Inferior parietal cortex (tissue), 1 donor: ENCODE data around the gene TMEM119.
A peak's percentile ranks its signal among the peaks of the same experiment; 100 is the strongest.
"Not testable (repeated sequence)": the region's sequence is repeated elsewhere in the genome, so short reads cannot be mapped to it uniquely, and the experiment has no call there.

Source experiments
- DNase-seq: peaks from one replicate; pipeline ENCODE4 v3.0.0-alpha.2; 2016; ENCODE audit errors: extremely low spot score

TMEM119 gene

DNA sequence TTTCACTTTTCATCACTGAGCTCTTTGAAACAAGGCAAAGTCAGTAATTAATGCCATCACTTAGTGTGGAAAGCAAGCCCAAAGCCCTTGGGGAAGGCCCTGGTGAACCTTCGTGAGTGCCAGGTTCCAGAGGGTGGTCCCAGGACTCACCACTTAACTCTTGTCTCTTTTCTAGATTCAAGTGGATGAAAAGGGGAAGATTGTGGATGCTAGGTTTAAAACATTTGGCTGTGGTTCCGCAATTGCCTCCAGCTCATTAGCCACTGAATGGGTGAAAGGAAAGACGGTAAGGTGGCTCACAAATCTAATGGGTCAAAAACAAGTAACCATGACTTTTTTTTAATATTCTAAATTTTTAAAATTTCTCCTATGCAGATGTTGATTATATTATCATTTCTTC is 32.7 kb downstream of the TMEM119 start:
- DNase-seq: no peak

DNA sequence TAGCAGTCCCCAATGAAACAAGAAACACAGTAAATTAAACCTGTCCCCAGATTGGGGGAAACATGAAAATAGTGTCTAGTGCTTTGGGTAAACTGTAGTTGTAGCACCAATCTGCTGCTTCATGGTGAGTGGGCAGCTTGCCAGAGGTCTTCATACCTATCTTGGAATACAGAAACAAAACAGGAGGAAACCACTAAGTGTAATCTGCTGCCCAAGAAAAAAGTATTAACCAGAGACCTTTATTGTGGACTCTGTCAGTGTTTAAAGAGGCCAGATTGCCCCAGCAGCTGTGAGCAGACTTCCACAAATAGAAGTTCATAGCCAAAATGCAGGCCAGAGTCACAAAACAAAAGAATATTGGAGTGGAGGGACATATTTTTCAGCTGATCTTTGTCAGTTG is 33.2 kb downstream of the TMEM119 start:
- no peak for DNase-seq

DNA sequence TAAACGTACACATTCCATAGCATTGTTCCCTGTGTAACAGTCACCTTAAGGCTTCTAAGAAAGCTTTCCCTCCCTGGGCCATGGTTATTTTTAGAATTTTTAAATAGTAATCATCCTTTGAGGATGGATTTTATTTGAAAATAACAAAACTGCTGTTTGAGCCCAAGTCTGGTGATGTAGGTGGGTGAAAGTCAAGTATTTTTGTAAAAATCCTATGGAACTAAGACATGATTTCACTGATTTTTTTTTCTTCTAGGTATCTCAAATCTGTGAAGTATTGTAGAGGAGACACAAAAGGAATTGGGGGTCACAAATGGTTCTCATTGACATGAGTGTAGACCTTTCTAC is 34.1 kb downstream of the TMEM119 start:
- DNase-seq: no peak

DNA sequence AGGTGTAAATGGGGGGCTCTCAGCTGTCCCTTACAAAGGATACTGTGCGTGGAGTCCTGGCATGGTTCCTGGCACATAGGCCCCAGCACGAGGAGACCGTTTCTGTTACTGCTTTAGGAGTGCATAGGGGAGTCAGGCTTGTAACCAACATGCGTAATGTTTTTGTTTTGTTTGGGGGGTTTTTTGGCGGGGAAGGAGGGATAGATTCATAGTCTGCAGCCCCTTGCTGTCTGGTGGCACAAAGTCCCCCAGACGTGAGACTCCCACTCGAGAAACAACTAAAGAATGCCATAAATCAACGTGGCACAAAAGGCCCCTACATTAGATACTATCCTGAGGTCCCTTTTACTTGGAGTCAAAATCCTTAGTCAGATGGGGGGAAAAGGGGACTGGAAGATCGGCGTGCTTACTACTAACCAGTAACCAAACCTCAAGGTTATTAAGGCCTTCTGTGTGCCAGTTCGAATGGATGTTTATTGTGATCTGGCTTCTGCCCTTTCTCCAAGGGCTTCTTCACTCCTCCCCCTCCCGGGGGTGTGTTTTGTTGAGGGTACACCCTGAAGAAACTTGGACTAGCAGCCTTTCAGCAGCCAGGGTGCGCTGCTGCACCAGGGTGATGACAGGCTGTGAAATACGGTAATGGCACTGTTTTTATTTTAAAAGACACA is 34.6 kb downstream of the TMEM119 start:
- peak; percentile 89 for DNase-seq

DNA sequence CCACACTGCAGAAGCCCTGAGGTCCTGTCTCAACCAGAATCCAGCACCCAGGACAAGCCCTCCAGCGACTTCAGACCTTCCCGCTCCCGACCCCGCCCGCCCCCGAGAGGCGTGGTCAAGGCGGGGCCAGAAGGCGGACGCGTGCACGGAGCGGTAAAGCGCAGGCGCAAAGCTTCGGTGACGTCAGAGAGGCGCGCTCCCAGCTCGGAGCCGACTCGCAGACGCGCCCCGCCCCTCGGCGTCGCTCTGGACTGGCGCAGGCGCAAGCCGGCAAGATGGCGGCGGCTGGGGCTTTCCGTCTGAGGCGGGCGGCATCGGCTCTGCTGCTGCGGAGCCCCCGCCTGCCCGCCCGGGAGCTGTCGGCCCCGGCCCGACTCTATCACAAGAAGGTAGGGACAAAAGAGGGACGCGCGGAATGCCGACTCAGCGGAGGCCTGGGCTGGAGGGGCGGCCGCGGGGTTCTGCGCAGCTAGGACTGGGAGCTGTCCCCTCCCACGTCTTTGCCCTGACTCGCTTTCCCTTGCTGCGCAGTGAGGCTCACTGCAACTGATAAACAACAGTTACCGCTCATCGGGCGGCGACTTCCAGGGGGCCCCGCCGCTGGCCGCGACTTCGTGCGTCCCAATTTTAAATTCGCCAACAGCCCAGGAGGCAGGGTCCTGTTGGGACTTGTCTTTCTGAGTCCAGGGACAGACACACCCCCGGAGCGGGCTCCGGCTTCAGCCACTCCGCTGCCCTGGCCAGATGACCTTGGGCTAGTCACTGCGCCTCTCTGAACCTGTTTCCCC is 35.3 kb downstream of the TMEM119 start, which contains the start of gene ISCU:
Gene ISCU, plus strand, starts transcription at position 249 of the 788 bp plus-strand sequence. Its CDS starts 27 bp downstream, at position 276.
- DNase-seq: peak; percentile 98

DNA sequence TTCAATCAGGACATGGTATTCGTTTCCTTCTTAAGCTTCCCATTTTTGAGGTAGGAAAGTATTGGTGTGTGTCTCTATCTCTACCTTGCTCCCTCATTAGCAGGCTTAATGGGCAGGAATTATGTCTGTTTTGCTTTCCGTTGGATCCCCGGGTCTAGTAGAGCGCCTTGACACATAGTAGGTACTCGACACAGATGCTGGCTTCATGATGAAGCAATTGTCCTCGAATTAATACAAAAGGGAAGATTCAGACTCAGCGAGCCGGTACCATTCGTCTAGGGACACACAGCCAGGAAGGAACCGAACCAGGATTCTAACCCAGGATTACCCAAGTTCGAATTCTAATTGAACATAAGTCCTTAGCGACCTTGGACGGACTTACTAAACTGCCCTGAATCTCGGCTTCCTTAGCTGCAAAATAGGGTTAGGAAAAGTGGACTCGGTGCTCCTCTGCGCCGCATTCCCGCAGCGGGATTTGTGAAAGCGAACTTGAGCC is 36.0 kb downstream of the TMEM119 start:
- DNase-seq: no peak

DNA sequence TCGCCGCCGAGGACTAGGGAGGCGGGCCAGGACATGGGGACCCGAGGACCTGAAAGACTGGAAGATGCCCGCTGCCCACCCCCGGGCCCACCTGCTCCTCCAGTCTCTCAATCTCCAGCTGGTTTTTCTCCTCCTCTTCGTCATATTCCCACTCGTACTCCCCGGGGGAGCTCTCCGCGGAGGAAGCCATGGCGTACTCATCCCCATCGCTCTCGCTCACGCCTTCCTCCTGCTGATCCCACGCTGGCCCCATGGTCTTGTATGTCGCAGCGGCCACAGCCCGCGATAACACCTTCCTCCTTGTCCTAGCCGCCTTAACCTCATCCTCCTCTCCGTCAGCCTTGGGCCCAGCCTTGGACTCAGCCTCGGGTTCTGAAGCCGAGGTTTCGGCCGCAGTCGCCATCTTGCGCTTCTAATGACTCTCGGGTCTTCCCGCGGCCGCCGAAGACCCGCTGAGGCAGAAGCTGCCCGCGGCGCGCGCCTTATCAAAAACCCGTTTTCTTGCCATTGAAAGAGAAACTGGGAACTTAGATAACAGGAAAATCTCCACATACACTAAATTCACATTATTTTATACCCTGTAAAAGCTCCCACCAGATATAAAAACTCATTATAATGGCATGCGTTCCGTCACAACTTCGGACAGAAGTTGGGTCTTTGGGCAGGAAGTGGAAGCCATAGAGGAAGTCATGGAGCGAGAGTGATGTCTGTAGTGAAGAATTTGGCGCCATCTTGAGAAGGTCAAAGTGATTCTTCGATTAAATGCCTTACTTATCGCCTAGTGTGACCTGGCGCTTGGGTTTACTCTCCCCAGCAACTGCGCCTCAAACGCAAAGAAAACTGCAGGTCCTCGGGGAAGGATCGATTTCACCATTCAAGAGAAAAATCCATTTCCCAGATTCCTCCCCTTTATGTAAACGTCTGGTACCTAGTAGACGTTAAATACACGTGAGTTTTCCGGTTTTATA is 36.8 kb downstream of the TMEM119 start, which contains the start of gene SART3:
Gene SART3, minus strand, starts transcription at position 422 of the 968 bp plus-strand sequence. Its CDS starts 19 bp downstream, at position 403.
- DNase-seq: peak; percentile 95

DNA sequence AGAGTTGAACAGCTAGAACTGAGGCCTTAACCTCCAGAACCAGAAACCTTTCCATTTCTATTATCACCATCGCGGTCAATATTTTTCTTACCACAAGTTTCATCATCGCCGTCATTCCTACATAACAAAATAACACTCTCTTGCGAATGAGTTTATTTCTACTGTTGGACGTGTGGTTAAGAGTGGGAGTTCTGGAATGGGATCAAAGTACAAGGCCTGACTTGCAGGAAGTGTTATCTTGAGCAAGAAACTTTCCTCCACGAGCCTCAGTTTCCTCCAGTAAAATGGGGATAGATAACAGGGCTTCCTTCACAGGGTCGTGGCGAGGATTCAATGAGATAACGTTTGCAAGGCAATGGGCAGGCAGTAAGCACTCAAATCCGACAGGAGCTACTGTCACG is 37.6 kb downstream of the TMEM119 start:
- DNase-seq: no peak

DNA sequence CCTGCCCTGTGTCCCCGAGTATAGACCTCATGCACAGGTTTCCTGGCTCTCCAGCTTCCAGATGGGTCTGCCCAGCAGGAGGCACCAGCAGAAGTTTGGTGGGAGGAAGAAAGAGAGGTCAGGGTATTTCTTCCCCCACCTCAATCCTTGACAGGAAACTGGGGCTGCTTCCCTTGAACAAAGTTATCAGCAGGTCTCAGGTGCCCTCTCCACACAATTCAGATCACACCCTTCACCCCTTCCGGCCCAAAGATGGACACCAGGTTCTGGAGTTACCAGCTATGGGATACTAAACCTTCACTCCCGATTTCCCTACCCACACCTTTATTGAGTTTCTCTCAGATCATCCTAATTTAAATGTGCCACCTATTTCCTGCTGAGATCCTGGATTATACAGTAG is 38.1 kb downstream of the TMEM119 start:
- DNase-seq: no peak

DNA sequence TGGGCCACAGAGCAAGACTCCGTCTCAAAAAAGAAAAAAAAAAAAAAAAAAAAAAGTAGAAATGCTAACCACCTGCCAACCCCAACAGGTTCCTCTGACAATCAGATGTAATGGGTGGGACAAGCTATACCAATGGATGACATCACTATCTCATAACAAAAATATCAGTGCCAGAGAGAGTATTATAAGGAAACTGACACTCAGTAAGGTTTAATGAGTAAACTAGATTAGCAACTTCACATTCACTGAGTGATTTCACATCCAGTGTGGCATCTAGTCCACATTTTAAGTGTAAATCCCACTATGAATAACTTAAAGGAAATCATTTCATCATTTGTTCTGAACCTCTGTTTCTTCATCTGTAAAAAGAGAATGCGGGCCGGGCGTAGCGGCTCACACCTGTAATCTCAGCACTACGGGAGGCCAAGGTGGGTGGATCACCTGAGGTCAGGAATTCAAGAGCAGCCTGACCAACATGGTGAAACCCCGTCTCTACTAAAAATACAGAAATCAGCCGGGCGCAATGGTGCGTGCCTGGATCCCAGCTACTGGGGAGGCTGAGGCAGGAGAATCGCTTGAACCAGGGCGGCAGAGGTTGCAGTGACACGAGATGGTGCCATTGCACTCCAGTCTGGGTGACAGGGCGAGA is 38.8 kb downstream of the TMEM119 start:
- DNase-seq: no peak

DNA sequence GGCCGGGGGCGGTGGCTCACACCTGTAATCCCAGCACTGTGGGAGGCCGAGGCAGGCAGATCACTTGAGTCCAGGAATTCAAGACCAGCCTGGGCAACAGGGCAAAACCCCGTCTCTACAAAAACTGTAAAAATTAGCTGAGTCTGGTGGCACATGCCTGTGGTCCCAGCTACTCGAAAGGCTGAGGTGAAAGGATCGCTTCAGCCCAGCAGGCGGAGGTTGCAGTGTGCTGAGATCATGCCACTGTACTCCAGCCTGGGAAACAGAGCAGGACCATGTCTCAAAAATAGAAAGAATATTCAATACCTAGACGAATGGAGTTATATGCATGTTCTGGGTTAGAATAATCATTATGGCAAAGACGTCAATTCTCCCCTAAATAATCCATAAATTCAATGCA is 42.5 kb downstream of the TMEM119 start:
- not testable (repeated sequence) for DNase-seq

DNA sequence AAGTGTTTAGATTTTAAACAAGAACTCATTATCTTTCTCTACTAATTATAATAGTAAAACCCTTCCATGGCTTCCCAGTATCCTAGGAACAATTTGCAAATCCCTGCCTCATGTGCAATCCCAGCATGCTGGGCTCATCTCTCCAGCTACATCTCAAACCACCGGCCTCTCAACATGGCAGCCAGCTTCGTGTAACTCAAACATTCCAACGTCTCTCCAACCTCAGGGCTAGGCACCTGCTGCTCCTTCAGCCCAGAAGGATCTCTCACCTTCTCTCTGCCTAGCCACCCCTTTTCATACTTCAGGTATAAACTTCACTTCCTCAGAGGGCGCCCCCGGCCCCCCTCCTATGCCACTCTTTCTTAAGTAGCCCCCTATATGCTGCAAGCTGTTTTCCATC is 44.1 kb downstream of the TMEM119 start:
- no peak for DNase-seq

DNA sequence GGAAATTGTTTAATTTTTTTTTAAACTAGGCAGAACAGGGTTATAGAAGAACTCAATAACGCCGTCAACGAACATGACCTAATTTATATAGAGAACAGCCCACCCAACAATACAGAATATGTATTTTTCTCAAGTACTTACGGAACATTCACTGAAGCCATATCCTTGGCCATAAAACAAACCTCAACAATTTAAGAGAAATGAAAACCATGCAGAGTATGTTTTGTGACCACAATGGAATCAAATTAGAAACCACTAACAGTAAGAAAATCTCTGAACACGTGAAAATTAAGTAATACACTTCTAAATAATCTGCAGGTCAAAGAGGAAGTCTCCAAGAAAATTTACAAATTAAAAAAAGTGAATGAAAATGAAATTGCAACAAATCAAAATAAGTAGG is 46.3 kb downstream of the TMEM119 start:
- no peak for DNase-seq

DNA sequence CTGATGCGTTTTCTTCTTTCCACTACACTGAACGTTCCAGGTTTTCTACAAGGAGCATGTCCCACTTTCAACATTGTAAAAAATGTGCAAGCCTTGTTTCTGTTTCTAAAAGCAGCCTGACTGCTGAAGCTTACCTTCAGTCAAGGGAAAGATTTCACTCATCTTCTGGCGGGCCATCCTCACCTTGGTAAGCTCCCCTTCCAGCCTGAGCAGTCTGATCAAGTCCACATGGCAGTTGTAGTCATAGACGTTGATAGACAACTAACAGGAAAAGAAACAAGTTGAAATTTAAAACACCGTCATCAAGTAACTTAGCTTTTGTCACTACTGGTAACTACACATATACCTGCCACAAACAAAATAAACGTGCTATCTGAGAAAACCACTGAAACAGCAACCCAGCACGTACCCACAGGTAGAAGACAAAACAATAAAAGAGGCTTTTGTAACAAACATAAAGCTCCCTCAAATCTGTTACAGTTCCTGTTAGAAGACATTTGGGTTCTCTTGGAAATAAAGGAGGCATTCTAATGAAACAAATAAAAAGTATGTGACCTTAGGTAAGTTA is 48.8 kb downstream of the TMEM119 start:
- DNase-seq: no peak

DNA sequence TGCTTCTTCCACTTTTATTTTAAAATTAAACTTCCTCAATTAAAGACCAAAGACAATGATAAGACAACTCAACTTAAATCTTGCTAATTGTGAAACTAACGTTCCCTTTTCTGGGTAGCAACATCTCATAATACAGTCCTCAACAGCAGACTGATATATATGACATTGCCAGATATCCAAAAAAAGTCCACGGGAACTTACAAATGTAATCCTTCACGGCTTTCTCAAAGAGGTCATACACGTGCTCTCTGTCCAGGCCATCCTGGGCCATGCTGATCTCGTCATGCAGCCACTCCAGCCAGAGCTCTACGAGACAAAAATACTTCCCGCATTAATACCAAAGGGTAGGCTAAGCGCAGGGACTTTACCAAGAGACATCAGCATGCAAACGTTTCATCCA is 50.2 kb downstream of the TMEM119 start:
- no peak for DNase-seq

DNA sequence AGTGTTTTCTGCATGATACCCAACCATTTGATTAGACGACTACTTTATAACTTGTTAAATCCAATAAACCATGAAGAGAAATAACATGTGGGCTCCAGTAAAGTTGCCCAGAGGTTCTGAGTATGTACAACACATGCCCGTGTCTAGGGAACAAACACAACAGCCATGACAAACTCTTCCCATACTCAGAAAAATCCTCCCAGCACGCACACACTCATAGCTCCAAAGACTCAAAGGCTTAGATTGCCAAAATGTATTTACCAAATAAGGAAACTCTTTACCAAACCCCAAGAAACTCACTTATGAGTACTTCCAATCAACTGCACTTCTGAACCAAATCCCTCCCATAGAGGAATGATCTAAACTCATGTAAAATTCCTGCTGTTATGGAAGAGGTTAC is 54.2 kb downstream of the TMEM119 start:
- no peak for DNase-seq

DNA sequence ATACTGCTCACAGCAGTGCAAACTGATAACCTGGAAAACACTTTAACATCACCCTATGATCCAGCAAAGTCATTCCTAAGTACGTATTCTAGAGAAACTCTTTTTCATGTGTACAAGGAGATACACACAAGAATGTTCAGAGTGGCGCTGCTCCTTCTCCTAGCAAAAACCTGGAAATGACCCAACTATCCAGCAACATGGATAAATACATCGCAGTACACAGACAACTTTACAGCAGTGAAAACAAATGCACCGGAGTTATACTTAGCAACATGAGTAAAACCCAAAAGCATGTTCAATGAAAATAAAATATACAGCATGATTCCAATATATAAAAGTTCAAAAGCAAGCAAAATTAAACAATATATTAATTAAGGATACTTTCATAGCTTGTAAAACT is 55.6 kb downstream of the TMEM119 start:
- DNase-seq: no peak
